NT2/D1 (cell line): Measurements from ENCODE around the gene ABHD10.

Experiments
- DNase-seq: peaks from one replicate; pipeline ENCODE4 v3.0.0-alpha.2; 2011; ENCODE audit warnings: low read depth, low spot score
- H3K27me3 ChIP-seq: 2 replicates; pipeline ENCODE4 v1.6.0; 2011; ENCODE audit warnings: mild to moderate bottlenecking; ENCODE audit not compliant: insufficient read length, insufficient read depth
- H3K36me3 ChIP-seq: 2 replicates; pipeline ENCODE4 v1.6.1; 2011; ENCODE audit warnings: mild to moderate bottlenecking, low read length, mixed read lengths; ENCODE audit not compliant: insufficient read depth, insufficient read length
- H3K4me1 ChIP-seq: 2 replicates; pipeline ENCODE4 v1.5.1; 2011; ENCODE audit not compliant: insufficient read depth, insufficient read length
- H3K4me3 ChIP-seq: 2 replicates; pipeline ENCODE4 v1.5.1; 2011; ENCODE audit warnings: low read depth; ENCODE audit not compliant: insufficient read length
- H3K9ac ChIP-seq: 2 replicates; pipeline ENCODE4 v1.6.0; 2011; ENCODE audit warnings: low read depth; ENCODE audit not compliant: insufficient read length
- H3K9me3 ChIP-seq: 2 replicates; pipeline ENCODE4 v1.5.1; 2011; ENCODE audit warnings: mild to moderate bottlenecking, low read length; ENCODE audit not compliant: insufficient read depth
- SUZ12 ChIP-seq: IDR thresholded peaks from 2 replicates; pipeline ENCODE4 v1.6.1; 2011; ENCODE audit not compliant: insufficient read length, insufficient read depth; ENCODE audit errors: extremely low read depth
- YY1 ChIP-seq: IDR thresholded peaks from 2 replicates; pipeline ENCODE4 v1.6.1; 2011; ENCODE audit not compliant: insufficient read length, insufficient read depth
- ZNF274 ChIP-seq: IDR thresholded peaks from 2 replicates; pipeline ENCODE4 v1.6.1; 2011; ENCODE audit warnings: mild to moderate bottlenecking, low read depth, low read length

Gene ABHD10

DNA sequence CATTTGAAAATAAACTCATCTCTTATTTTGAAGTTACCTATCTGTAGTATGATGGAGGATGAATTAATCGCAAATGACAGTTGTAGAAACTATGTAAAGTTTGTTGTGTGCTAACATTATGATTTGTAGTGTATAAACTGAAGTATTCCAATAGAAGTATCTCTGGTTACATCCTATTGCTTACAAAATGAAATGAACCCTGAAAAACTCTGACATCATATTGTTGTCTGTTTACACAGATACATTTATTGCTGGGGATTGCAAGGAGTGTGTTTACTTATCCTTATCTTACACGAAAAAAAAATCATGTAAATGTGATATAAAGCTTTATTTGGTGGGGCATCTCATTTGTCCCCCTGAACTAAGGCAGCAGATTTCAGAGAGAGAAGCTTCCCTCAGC, 2.6 kb upstream of the ABHD10 start:
- Histone ChIP-seq H3K9ac (no peak overlapping the region), H3K4me1 (no peaks in the 10 kb centered on the region), H3K27me3 (no peaks in the 10 kb centered on the region), H3K4me3 (no peak overlapping the region), H3K36me3 (peaks cover 13% of the 10 kb centered on the region), H3K9me3 (no peaks in the 10 kb centered on the region)
- no peak for DNase-seq
- TF ChIP-seq SUZ12 (no peak), YY1 (no peak)

- Histone ChIP-seq H3K36me3 (peaks cover 27% of the 10 kb centered on the region), H3K4me1 (no peaks in the 10 kb centered on the region), H3K27me3 (no peaks in the 10 kb centered on the region), H3K9ac (peak overlapping the region; percentile 89), H3K9me3 (no peaks in the 10 kb centered on the region), H3K4me3 (peak overlapping the region; percentile 91)
- no peak for DNase-seq
- TF ChIP-seq ZNF274 (no peak), SUZ12 (no peak), YY1 (no peak)
These were observed 710 bp downstream of the ABHD10 start for GRCh38 chr3:111979434-111980038.

GRCh38 chr3:111980716-111981456, 2.1 kb downstream of the ABHD10 start:
- H3K4me1 ChIP-seq, result no peaks in the 10 kb centered on the region
- no peaks in the 10 kb centered on the region for H3K27me3 ChIP-seq
- H3K4me3 ChIP-seq, result no peak overlapping the region
- TF ChIP-seq ZNF274 (no peak), SUZ12 (no peak), YY1 (no peak)
- no peak for DNase-seq
- peaks cover 27% of the 10 kb centered on the region for H3K36me3 ChIP-seq
- H3K9ac ChIP-seq, result no peak overlapping the region
- H3K9me3 ChIP-seq, result no peaks in the 10 kb centered on the region

- H3K4me1 ChIP-seq, result no peaks in the 10 kb centered on the region
- H3K9me3 ChIP-seq, result no peaks in the 10 kb centered on the region
- H3K9ac ChIP-seq, result no peak overlapping the region
- DNase-seq, result no peak
- H3K4me3 ChIP-seq, result no peak overlapping the region
- TF ChIP-seq SUZ12, result no peak
- TF ChIP-seq ZNF274, result no peak
- no peak for TF ChIP-seq YY1
- peaks cover 30% of the 10 kb centered on the region for H3K36me3 ChIP-seq
- no peaks in the 10 kb centered on the region for H3K27me3 ChIP-seq
These were observed 2.6 kb downstream of the ABHD10 start for GRCh38 chr3:111981457-111981763.

- peaks cover 61% of the 10 kb centered on the region for H3K36me3 ChIP-seq
- H3K4me1 ChIP-seq, result no peaks in the 10 kb centered on the region
- no peaks in the 10 kb centered on the region for H3K27me3 ChIP-seq
- no peak overlapping the region for H3K4me3 ChIP-seq
- TF ChIP-seq YY1, result no peak
- no peaks in the 10 kb centered on the region for H3K9me3 ChIP-seq
- DNase-seq, result no peak
- no peak overlapping the region for H3K9ac ChIP-seq
These were observed 5.9 kb downstream of the ABHD10 start for GRCh38 chr3:111984636-111985298.

DNA sequence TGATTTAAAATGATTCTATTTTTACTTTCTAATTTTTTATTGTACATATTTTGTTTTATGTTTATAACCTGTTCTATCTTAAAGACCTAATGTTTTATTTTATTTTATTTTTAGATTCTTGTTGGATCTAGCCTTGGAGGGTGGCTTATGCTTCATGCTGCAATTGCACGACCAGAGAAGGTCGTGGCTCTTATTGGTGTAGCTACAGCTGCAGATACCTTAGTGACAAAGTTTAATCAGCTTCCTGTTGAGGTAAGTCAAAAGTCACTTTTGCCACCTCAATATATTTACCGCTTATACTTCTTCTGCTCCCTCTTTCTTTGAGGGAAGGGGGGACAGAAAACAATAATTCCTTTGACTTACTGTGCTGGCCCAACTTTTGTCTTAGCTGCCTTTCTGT, 8.0 kb downstream of the ABHD10 start:
- Histone ChIP-seq H3K4me1 (no peaks in the 10 kb centered on the region), H3K4me3 (no peak overlapping the region), H3K9me3 (no peaks in the 10 kb centered on the region), H3K27me3 (no peaks in the 10 kb centered on the region), H3K9ac (no peak overlapping the region), H3K36me3 (peaks cover 70% of the 10 kb centered on the region)
- TF ChIP-seq YY1, result no peak
- TF ChIP-seq ZNF274, result no peak
- no peak for TF ChIP-seq SUZ12
- DNase-seq, result no peak

- no peak for TF ChIP-seq YY1
- TF ChIP-seq ZNF274, result no peak
- no peak for TF ChIP-seq SUZ12
These were observed 10.3 kb downstream of the ABHD10 start for GRCh38 chr3:111989061-111989678.

GRCh38 chr3:111993038-111993437, 14.2 kb downstream of the ABHD10 start:
- Histone ChIP-seq H3K27me3 (peaks cover 12% of the 10 kb centered on the region), H3K4me3 (no peak overlapping the region), H3K36me3 (peaks cover 42% of the 10 kb centered on the region), H3K9me3 (no peaks in the 10 kb centered on the region), H3K4me1 (peaks cover 2% of the 10 kb centered on the region), H3K9ac (no peak overlapping the region)
- TF ChIP-seq SUZ12, result no peak
- TF ChIP-seq YY1, result no peak
- TF ChIP-seq ZNF274, result no peak
- DNase-seq, result no peak

More at GRCh38 chr3:111989061-111989678, 10.3 kb downstream of the ABHD10 start:
- no peak overlapping the region for H3K4me3 ChIP-seq
- peaks cover 2% of the 10 kb centered on the region for H3K4me1 ChIP-seq
- no peak overlapping the region for H3K9ac ChIP-seq
- DNase-seq, result no peak
- H3K9me3 ChIP-seq, result no peaks in the 10 kb centered on the region
- peaks cover 62% of the 10 kb centered on the region for H3K36me3 ChIP-seq
- no peaks in the 10 kb centered on the region for H3K27me3 ChIP-seq
